K562 (cell line): ENCODE data around the gene ZDHHC17. TPM values are rescaled to one million over a fixed set of nuclear protein-coding genes. Genes with fewer than 3 reads are reported as not detected.

Source experiments
- CSDE1 ChIP-seq, 2 experiments: fragments of 450-650 bp; IDR thresholded peaks; 2 replicates each; pipeline ENCODE4 v1.6.1; 2016; ENCODE audit warnings: mild to moderate bottlenecking in 1 of 2
- ETS1 ChIP-seq: conservative IDR thresholded peaks from 2 replicates; pipeline ENCODE4 v1.6.1; 2011; ENCODE audit warnings: low read depth, mild to moderate bottlenecking, low read length; ENCODE audit not compliant: control insufficient read depth
- GTF3C2 ChIP-seq: IDR thresholded peaks from 3 replicates; pipeline ENCODE4 v1.6.1; 2011; ENCODE audit warnings: borderline replicate concordance, mild to moderate bottlenecking, moderate library complexity; ENCODE audit not compliant: insufficient read length; ENCODE audit errors: extremely low read depth
- HCFC1 ChIP-seq: IDR thresholded peaks from 2 replicates; pipeline ENCODE4 v1.6.1; 2012; ENCODE audit warnings: low read depth, low read length, improper control_type of control experiment
- RFX5 ChIP-seq: IDR thresholded peaks from 2 replicates; pipeline ENCODE4 v1.6.1; 2011; ENCODE audit warnings: low read depth, mild to moderate bottlenecking, improper control_type of control experiment, low read length
- RNF219 ChIP-seq: fragments of 250-450 bp; sonication (Bioruptor Pico); IDR thresholded peaks from 2 replicates; pipeline ENCODE4 v1.5.0; 2022; ENCODE audit warnings: mild to moderate bottlenecking
- SIN3B ChIP-seq: fragments of 450-650 bp; IDR thresholded peaks from 2 replicates; pipeline ENCODE4 v1.6.1; 2017; ENCODE audit warnings: low read depth, mild to moderate bottlenecking, moderate library complexity
- SRSF7 ChIP-seq: fragments of 200-400 bp; formaldehyde crosslinking; optimal IDR thresholded peaks from 2 replicates; pipeline ENCODE3; 2017; ENCODE audit warnings: mild to moderate bottlenecking, low read depth, low read length
- TARDBP ChIP-seq: fragments of 450-650 bp; IDR thresholded peaks from 2 replicates; pipeline ENCODE4 v1.6.1; 2016
- ZBTB40 ChIP-seq, 2 experiments: fragments of 450-650 bp in 1 of 2; sonication (generic) in 1 of 2; formaldehyde crosslinking in 1 of 2; IDR thresholded peaks; 2 replicates each; pipeline versions ENCODE4 v1.7.1 to v1.9.0; 2016 to 2022; ENCODE audit warnings: inconsistent platforms in 1 of 2, mild to moderate bottlenecking in 1 of 2, missing genetic modification reagents in 1 of 2
- ZNF134 ChIP-seq: fragments of 250-450 bp; sonication (Bioruptor Pico); conservative IDR thresholded peaks from 2 replicates; pipeline ENCODE4 v1.4.0; 2020
- ZNF175 ChIP-seq: fragments of 200-800 bp; sonication (Bioruptor generic); IDR thresholded peaks from 2 replicates; pipeline ENCODE4 v1.6.1; 2016; ENCODE audit warnings: low read depth, mild to moderate bottlenecking, missing genetic modification characterization, missing compliant biosample characterization
- polyA plus RNA-seq, 8 experiments: library from polyadenylated mRNA; depleted of rRNA in 4 of 8; stranded (reverse) in 5 of 8; unstranded in 3 of 8; fragments of >200 nt; fragmentation: Nextera tagmentation in 2 of 8; fragmentation: Illumina TruSeq in 1 of 8; extraction: Ambion mirVana in 2 of 8; extraction: Trizol in 1 of 8; gene quantifications; 2 replicates each; pipeline versions ENCODE4 v1.2.1 to v1.2.3, GENCODE V29; 2011 to 2014; ENCODE audit warnings: inconsistent platforms in 1 of 8, missing spikeins in 1 of 8
- total RNA-seq, 7 experiments: library from RNA; depleted of rRNA in 6 of 7; stranded (reverse); fragments of >200 nt in 6 of 7; fragmentation: Illumina TruSeq in 2 of 7; extraction: Trizol in 2 of 7; gene quantifications; 2 replicates each; pipeline versions ENCODE4 v1.2.1 to v1.2.3, GENCODE V29; 2011 to 2021; ENCODE audit warnings: low replicate concordance in 1 of 7

ZDHHC17 gene
- total and polyA plus RNA-seq, 9 of the 15 experiments (the other 6 are each of a cell fraction or from before 2014, with no cell fraction given), result 6.7 to 66.0 (median 27.5) TPM

GRCh38 chr12:76863837-76864236, 99.9 kb downstream of the ZDHHC17 start (continued):
- TF ChIP-seq GTF3C2, result no peak
- TF ChIP-seq TARDBP, result no peak
- no peak for TF ChIP-seq HCFC1
- no peak for TF ChIP-seq ETS1
- TF ChIP-seq ZNF175 (CRISPR knock-in tag), result no peak
- no peak for TF ChIP-seq CSDE1 (IDR thresholded peaks at IDR 0.05)
- TF ChIP-seq SIN3B, result no peak
- TF ChIP-seq SRSF7, result no peak
- TF ChIP-seq RNF219, result no peak
- no peak for TF ChIP-seq RFX5
- no peak for TF ChIP-seq ZBTB40 (IDR thresholded peaks at IDR 0.05)
- TF ChIP-seq ZBTB40 (CRISPR knock-in tag; IDR thresholded peaks at IDR 0.05), result no peak
- no peak for TF ChIP-seq ZNF134 (CRISPR knock-in tag)
- TF ChIP-seq, all 486 proteins: peak for 0
